Breast epithelium (tissue), 3 donors: ENCODE measurements around the gene FXYD3.

Experiments used
- CTCF ChIP-seq, 3 donors: fragments of 450-650 bp; IDR thresholded peaks; one replicate each; pipeline ENCODE4 v1.5.1; 2016 to 2017; ENCODE audit warnings: antibody characterized with exemption in 3 of 3, mild to moderate bottlenecking in 3 of 3, moderate library complexity in 3 of 3
- POLR2A ChIP-seq: fragments of 450-650 bp; IDR thresholded peaks from one replicate; pipeline ENCODE4 v1.6.1; 2016; ENCODE audit warnings: antibody characterized with exemption, mild to moderate bottlenecking, moderate library complexity

- TF ChIP-seq CTCF (IDR thresholded peaks at IDR 0.05) (peak; percentile 81 to 94 (median 91)), POLR2A (no peak)
Observed at GRCh38 chr19:35066691-35067563, 48.7 kb upstream of the FXYD3 start.
